Right lobe of liver (tissue), 6 donors: ENCODE data around the gene ESRRB. TPM values are rescaled to one million over a fixed set of nuclear protein-coding genes. Genes with fewer than 3 reads are reported as not detected.

Experiments
- ATAC-seq, 4 donors: fragments of 200-7000 bp; cut with Tn5 transposase; one replicate each; pipeline ENCODE4 v1.9.1; 2020; ENCODE audit warnings: mild to moderate bottlenecking in 4 of 4, moderate library complexity in 4 of 4
- DNase-seq, 3 donors: peaks; one replicate each; pipeline ENCODE4 v3.0.0-alpha.2; 2020
- H3K27ac ChIP-seq, 3 donors: fragments of 200-600 bp; one replicate each; pipeline ENCODE4 v1.8.0; 2022
- H3K27me3 ChIP-seq, 2 donors: fragments of 200-600 bp; one replicate each; pipeline ENCODE4 v1.8.0; 2022
- H3K36me3 ChIP-seq, 4 donors: fragments of 200-600 bp; sonication (generic) in 1 of 4; one replicate each; pipeline versions ENCODE4 v1.5.1 to v1.8.0; 2017 to 2022; ENCODE audit warnings: control low read depth in 1 of 4
- H3K4me1 ChIP-seq, 4 donors: fragments of 200-600 bp; sonication (generic) in 1 of 4; one replicate each; pipeline versions ENCODE4 v1.5.1 to v1.8.0; 2017 to 2022; ENCODE audit warnings: control low read depth in 1 of 4
- H3K4me3 ChIP-seq, 3 donors: fragments of 200-600 bp; one replicate each; pipeline ENCODE4 v1.8.0; 2022
- H3K9me3 ChIP-seq, 4 donors: fragments of 200-600 bp; sonication (generic) in 1 of 4; one replicate each; pipeline versions ENCODE4 v1.5.1 to v1.8.0; 2017 to 2022; ENCODE audit warnings: control low read depth in 1 of 4
- CTCF ChIP-seq, 4 donors: fragments of 200-600 bp in 3 of 4; fragments of 450-650 bp in 1 of 4; IDR thresholded peaks; one replicate each; pipeline versions ENCODE4 v1.5.1 to v1.8.0; 2016 to 2022; ENCODE audit warnings: antibody characterized with exemption in 4 of 4, mild to moderate bottlenecking in 2 of 4
- POLR2A ChIP-seq: fragments of 450-650 bp; IDR thresholded peaks from one replicate; pipeline ENCODE4 v1.6.1; 2017; ENCODE audit warnings: antibody characterized with exemption, mild to moderate bottlenecking
- WGBS: methylation state at CpG from one replicate; pipeline ENCODE4 v1.1.6; 2018; ENCODE audit warnings: low coverage, low lambda C conversion rate; ENCODE audit not compliant: insufficient coverage; ENCODE audit errors: missing lambda C conversion rate; 5-methylcytosine and 5-hydroxymethylcytosine counted together
- intact Hi-C, 2 donors: fragments of 100-400 bp; cut with DNase I; formaldehyde crosslinking; loops; one replicate each; pipeline versions ENCODE4 v1.11.2 to v1.14.1; 2022
- total RNA-seq, 6 experiments: library from RNA; depleted of rRNA in 2 of 6; stranded (reverse); fragments of >200 nt in 2 of 6; fragmentation: NEBNext Ultra II Directional in 3 of 6; extraction: Animal tissue kit (Norgen Biotek cat#: 25700) in 3 of 6; gene quantifications; one replicate each; pipeline versions ENCODE4 v1.1.0 to v1.2.4, GENCODE V29; 2016 to 2023
- donor health status: DM: no; HTN: yes; CAD: no.
- donor health status: DM: no; HTN: no; CAD: no.
- donor health status: DM: no; HTN: no; CAD: no.
- donor health status: DM: no; HTN: yes; CAD: no.
- donor health status: DM: no; HTN: yes; CAD: no.

Gene ESRRB
- total RNA-seq, 6 experiments from 2014 or later, result 0.16 to 0.26 (median 0.17) TPM; not detected in 3

- ATAC-seq (no peak), DNase-seq (no peak)
- Histone ChIP-seq H3K36me3 (no peaks in the 10 kb centered on the region), H3K27me3 (no peaks in the 10 kb centered on the region), H3K9me3 (no peaks in the 10 kb centered on the region), H3K27ac (no peak overlapping the region), H3K4me3 (no peak overlapping the region), H3K4me1 (no peaks in the 10 kb centered on the region)
- 40% methylated on average over 1 of the region's 4 CpGs for WGBS
- intact Hi-C loops, result no loop called here
- TF ChIP-seq POLR2A (no peak), CTCF (IDR thresholded peaks at IDR 0.05) (no peak)
Measured at GRCh38 chr14:76464856-76465255, 88.9 kb downstream of the ESRRB start.

- H3K4me3 ChIP-seq, result no peak overlapping the region
- H3K9me3 ChIP-seq, result no peaks in the 10 kb centered on the region
- H3K27ac ChIP-seq, result no peak overlapping the region
- ATAC-seq, result no peak
- TF ChIP-seq POLR2A (no peak), CTCF (IDR thresholded peaks at IDR 0.05) (no peak)
- no peaks in the 10 kb centered on the region for H3K27me3 ChIP-seq
- no peak for DNase-seq
- WGBS, result 76% methylated on average over 6 of the region's 9 CpGs
- no peaks in the 10 kb centered on the region for H3K4me1 ChIP-seq
- intact Hi-C loops, result no loop called here
- H3K36me3 ChIP-seq, result no peaks in the 10 kb centered on the region
Measured at GRCh38 chr14:76465664-76466063, 89.7 kb downstream of the ESRRB start.

GRCh38 chr14:76467711-76468155 is 91.8 kb downstream of the ESRRB start:
- intact Hi-C loops, result no loop called here
- ATAC-seq (no peak), DNase-seq (no peak)
- H3K36me3 ChIP-seq, result no peaks in the 10 kb centered on the region
- WGBS, result 75% methylated on average over 7 of the region's 8 CpGs
- no peaks in the 10 kb centered on the region for H3K4me1 ChIP-seq
- no peak overlapping the region for H3K4me3 ChIP-seq
- H3K9me3 ChIP-seq, result no peaks in the 10 kb centered on the region
- H3K27ac ChIP-seq, result no peak overlapping the region
- TF ChIP-seq CTCF (IDR thresholded peaks at IDR 0.05), result no peak
- TF ChIP-seq POLR2A, result no peak
- H3K27me3 ChIP-seq, result no peaks in the 10 kb centered on the region

- WGBS, result 89% methylated on average over 3 of the region's 5 CpGs
- ATAC-seq, result no peak
- intact Hi-C loops, result no loop called here
Measured at GRCh38 chr14:76472199-76472723, 96.3 kb downstream of the ESRRB start.

More at GRCh38 chr14:76472199-76472723, 96.3 kb downstream of the ESRRB start:
- Histone ChIP-seq H3K27ac (no peak overlapping the region), H3K9me3 (no peaks in the 10 kb centered on the region), H3K4me3 (no peak overlapping the region), H3K27me3 (no peaks in the 10 kb centered on the region), H3K4me1 (no peaks in the 10 kb centered on the region), H3K36me3 (no peaks in the 10 kb centered on the region)
- TF ChIP-seq POLR2A (no peak), CTCF (IDR thresholded peaks at IDR 0.05) (no peak)
- DNase-seq, result no peak
